Measurements from ENCODE around the gene UNKL.

The UNKL gene

GRCh38 chr16:1349951-1350350 lies 64.6 kb downstream of the UNKL start:
- in situ Hi-C loops (cut with HindIII; ENCODE audit: low pct_ligation_motif_present, low pct_unique_long_range_greater_than_20kb, low sequenced_read_pairs), result no loop called here

GRCh38 chr16:1349351-1349750 lies 65.2 kb downstream of the UNKL start:
- in situ Hi-C loops (cut with HindIII; ENCODE audit: low pct_ligation_motif_present, low pct_unique_long_range_greater_than_20kb, low sequenced_read_pairs), result no loop called here
- DNase-seq, result no peak

More at GRCh38 chr16:1349951-1350350, 64.6 kb downstream of the UNKL start:
- DNase-seq, result no peak

GRCh38 chr16:1348926-1349325 lies 65.6 kb downstream of the UNKL start:
- DNase-seq, result no peak
- in situ Hi-C loops (cut with HindIII; ENCODE audit: low pct_ligation_motif_present, low pct_unique_long_range_greater_than_20kb, low sequenced_read_pairs), result no loop called here

- in situ Hi-C loops (cut with HindIII; ENCODE audit: low pct_ligation_motif_present, low pct_unique_long_range_greater_than_20kb, low sequenced_read_pairs), result no loop called here
- DNase-seq, result no peak
These were observed 66.1 kb downstream of the UNKL start for GRCh38 chr16:1348441-1348840.

GRCh38 chr16:1347962-1348361 lies 66.5 kb downstream of the UNKL start:
- in situ Hi-C loops (cut with HindIII; ENCODE audit: low pct_ligation_motif_present, low pct_unique_long_range_greater_than_20kb, low sequenced_read_pairs), result no loop called here
- DNase-seq, result no peak

- DNase-seq, result no peak
- in situ Hi-C loops (cut with HindIII; ENCODE audit: low pct_ligation_motif_present, low pct_unique_long_range_greater_than_20kb, low sequenced_read_pairs), result no loop called here
These were observed 67.1 kb downstream of the UNKL start for GRCh38 chr16:1347286-1347855.

GRCh38 chr16:1346422-1347285 lies 67.8 kb downstream of the UNKL start:
- DNase-seq, result peak; percentile 28
- in situ Hi-C loops (cut with HindIII; ENCODE audit: low pct_ligation_motif_present, low pct_unique_long_range_greater_than_20kb, low sequenced_read_pairs), result no loop called here

GRCh38 chr16:1345651-1346421 lies 68.7 kb downstream of the UNKL start:
- in situ Hi-C loops (cut with HindIII; ENCODE audit: low pct_ligation_motif_present, low pct_unique_long_range_greater_than_20kb, low sequenced_read_pairs), result no loop called here
- DNase-seq, result no peak

- no peak for DNase-seq
- in situ Hi-C loops (cut with HindIII; ENCODE audit: low pct_ligation_motif_present, low pct_unique_long_range_greater_than_20kb, low sequenced_read_pairs), result no loop called here
These were observed 69.4 kb downstream of the UNKL start for GRCh38 chr16:1345087-1345486.

GRCh38 chr16:1344499-1344898 lies 70.0 kb downstream of the UNKL start:
- in situ Hi-C loops (cut with HindIII; ENCODE audit: low pct_ligation_motif_present, low pct_unique_long_range_greater_than_20kb, low sequenced_read_pairs), result no loop called here
- DNase-seq, result no peak

GRCh38 chr16:1343428-1344242 lies 70.9 kb downstream of the UNKL start:
- in situ Hi-C loops (cut with HindIII; ENCODE audit: low pct_ligation_motif_present, low pct_unique_long_range_greater_than_20kb, low sequenced_read_pairs), result no loop called here
- no peak for DNase-seq

GRCh38 chr16:1342526-1343427 lies 71.7 kb downstream of the UNKL start:
- peak; percentile 99 for DNase-seq
- in situ Hi-C loops (cut with HindIII; ENCODE audit: low pct_ligation_motif_present, low pct_unique_long_range_greater_than_20kb, low sequenced_read_pairs), result no loop called here

GRCh38 chr16:1341495-1342420 lies 72.7 kb downstream of the UNKL start:
- DNase-seq, result no peak
- in situ Hi-C loops (cut with HindIII; ENCODE audit: low pct_ligation_motif_present, low pct_unique_long_range_greater_than_20kb, low sequenced_read_pairs), result no loop called here

- in situ Hi-C loops (cut with HindIII; ENCODE audit: low pct_ligation_motif_present, low pct_unique_long_range_greater_than_20kb, low sequenced_read_pairs), result no loop called here
- no peak for DNase-seq
These were observed 73.6 kb downstream of the UNKL start for GRCh38 chr16:1340730-1341494.

GRCh38 chr16:1338855-1339675 lies 75.4 kb downstream of the UNKL start:
- in situ Hi-C loops (cut with HindIII; ENCODE audit: low pct_ligation_motif_present, low pct_unique_long_range_greater_than_20kb, low sequenced_read_pairs), result no loop called here
- no peak for DNase-seq

All from ACHN (cell line).